ENCODE results near the gene BCL2L11. TPM values are rescaled to one million over a fixed set of nuclear protein-coding genes. Genes with fewer than 3 reads are reported as not detected.

The BCL2L11 gene
- total RNA-seq, 1 donor from 2014 or later: 8.4 TPM

DNA sequence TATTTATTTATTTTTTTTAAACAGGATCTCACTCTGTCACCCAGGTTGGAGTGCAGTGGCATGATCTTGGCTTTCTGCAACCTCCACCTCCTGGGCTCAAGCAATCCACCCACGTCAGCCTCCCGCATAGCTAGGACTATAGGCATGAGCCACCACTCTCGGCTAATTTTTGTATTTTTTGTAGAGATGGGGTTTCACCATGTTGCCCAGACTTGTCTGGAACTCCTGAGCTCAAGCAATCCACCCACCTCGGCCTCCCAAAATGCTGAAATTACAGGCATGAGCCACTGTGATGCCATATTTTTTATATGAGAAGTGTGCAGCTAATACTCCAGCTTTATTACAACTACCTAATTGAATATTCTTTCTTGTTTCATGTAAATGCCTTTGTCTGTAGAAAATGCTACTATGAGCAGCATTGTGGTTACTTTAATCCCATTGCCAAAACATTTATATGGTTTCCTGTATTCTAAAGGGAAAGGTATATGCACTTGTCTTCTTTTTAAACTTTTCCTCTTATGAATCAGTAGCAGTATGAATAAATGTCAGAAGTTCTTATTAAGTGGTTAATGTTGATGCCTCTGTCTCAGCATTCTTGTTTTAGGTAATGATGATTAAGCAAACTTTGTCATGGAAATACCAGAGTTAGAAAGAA lies 9.5 kb upstream of the BCL2L11 start:
- H3K27ac ChIP-seq (replicated peaks): no peak overlapping the region
- TF ChIP-seq, protein P1, sequence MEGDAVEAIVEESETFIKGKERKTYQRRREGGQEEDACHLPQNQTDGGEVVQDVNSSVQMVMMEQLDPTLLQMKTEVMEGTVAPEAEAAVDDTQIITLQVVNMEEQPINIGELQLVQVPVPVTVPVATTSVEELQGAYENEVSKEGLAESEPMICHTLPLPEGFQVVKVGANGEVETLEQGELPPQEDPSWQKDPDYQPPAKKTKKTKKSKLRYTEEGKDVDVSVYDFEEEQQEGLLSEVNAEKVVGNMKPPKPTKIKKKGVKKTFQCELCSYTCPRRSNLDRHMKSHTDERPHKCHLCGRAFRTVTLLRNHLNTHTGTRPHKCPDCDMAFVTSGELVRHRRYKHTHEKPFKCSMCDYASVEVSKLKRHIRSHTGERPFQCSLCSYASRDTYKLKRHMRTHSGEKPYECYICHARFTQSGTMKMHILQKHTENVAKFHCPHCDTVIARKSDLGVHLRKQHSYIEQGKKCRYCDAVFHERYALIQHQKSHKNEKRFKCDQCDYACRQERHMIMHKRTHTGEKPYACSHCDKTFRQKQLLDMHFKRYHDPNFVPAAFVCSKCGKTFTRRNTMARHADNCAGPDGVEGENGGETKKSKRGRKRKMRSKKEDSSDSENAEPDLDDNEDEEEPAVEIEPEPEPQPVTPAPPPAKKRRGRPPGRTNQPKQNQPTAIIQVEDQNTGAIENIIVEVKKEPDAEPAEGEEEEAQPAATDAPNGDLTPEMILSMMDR (IDR thresholded peaks at IDR 0.05; ENCODE audit: borderline replicate concordance): no peak
- peaks cover 64% of the 10 kb centered on the region for H3K27me3 ChIP-seq (ENCODE audit: low read depth)
- no peaks in the 10 kb centered on the region for H3K9me3 ChIP-seq (replicated peaks)
- DNase-seq: no peak
- no peak overlapping the region for H3K4me3 ChIP-seq
- no peaks in the 10 kb centered on the region for H3K36me3 ChIP-seq
- H3K4me1 ChIP-seq: no peaks in the 10 kb centered on the region
- intact Hi-C loops (cut with micrococcal nuclease): no loop called here

DNA sequence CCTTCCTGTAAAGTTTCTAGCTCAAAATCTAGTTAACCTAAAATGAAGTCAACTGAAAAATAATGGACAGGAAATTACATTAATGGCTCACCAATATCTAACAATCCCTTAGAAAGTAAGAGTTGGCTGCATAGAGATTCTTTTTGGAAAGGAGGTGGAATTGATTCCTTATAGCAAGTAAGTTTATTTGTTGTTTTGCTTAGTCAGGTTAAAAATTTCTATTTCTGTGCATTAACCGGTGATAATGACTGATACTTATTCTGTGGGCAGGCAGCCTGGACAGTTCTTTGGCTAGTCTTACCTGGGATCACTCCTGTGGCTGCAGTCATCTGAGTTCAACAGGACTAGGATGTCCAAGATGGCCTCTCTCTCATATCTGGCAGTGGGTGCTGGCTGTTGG lies 6.9 kb upstream of the BCL2L11 start:
- TF ChIP-seq, protein P1 (IDR thresholded peaks at IDR 0.05; ENCODE audit: borderline replicate concordance): no peak
- Histone ChIP-seq H3K4me3 (no peak overlapping the region), H3K9me3 (replicated peaks) (no peaks in the 10 kb centered on the region), H3K27me3 (ENCODE audit: low read depth) (peaks cover 75% of the 10 kb centered on the region), H3K36me3 (no peaks in the 10 kb centered on the region), H3K4me1 (peaks cover 23% of the 10 kb centered on the region), H3K27ac (replicated peaks) (no peak overlapping the region)
- intact Hi-C loops (cut with micrococcal nuclease): no loop called here
- no peak for DNase-seq

DNA sequence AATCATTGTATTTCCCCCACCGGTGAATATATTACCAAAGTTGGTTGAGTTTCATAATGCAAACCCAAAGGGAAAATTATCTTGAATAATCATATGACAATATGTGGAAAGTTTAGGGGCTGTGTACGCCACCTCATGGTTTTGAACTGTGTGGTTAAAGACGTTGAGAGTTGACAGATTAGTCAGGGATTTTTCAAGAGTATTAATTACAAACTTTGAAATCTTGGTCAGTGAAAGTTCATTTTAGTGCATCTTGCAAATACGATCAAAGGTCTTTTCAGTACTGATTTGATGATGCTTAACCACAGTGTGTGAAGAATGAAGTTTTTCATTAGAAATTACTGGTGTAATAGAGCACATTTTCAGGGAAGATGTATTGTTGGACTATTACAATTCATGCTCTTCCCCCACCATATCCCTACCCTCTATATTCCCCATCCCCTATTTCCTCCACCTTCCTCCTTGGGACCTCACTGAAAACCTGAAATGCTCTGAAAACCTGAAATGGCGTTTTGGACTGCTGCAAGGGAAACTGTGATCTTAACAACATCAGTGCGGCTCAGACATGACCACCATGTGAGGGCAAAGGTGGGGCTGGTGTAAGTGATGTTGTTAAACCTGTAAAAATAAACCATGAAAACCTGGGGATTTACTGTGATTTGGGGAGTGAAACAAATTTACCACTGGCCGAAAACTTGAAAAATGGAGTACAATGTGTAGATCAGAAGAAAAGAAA lies 4.5 kb upstream of the BCL2L11 start:
- Histone ChIP-seq H3K9me3 (replicated peaks) (no peaks in the 10 kb centered on the region), H3K36me3 (no peaks in the 10 kb centered on the region), H3K4me1 (peaks cover 44% of the 10 kb centered on the region), H3K27ac (replicated peaks) (no peak overlapping the region), H3K4me3 (no peak overlapping the region), H3K27me3 (ENCODE audit: low read depth) (peaks cover 76% of the 10 kb centered on the region)
- no peak for DNase-seq
- TF ChIP-seq, protein P1 (IDR thresholded peaks at IDR 0.05; ENCODE audit: borderline replicate concordance): no peak
- intact Hi-C loops (cut with micrococcal nuclease): no loop called here

DNA sequence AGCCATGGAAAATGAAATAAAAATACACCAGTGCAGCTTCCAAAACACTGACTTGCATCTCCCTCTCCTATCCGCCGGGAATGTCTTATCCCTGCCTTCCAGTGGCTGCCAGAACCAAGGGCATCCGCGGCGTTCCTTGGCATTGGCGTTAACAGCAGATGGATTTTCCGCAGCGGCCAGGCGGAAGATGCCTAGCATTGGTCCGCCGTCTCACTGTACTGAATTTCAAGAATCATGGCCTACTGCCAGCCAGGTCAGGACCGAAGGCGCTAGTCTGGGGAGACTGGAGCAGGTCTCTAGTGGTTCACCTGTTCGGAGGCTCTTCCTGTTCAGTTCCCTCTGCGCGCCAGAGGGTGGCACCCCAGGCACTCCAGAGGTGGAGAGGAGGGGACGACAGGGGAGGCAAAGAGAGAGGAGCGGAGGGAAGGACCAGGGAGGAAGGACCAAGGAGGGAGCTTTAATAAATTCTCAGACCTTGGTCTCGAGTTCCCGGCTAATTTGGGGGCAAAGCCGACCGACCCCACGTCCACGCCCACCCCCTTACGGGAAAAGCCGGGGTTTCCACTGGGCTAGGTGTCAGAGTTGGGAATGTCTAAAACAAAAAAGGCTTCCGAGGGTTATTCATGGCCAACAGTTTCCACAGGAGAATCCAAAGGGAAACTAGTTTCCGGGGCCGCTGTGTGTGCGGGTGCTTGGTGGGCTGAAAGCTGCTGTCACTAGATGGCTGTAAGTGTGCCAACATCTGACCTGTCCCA lies 3.7 kb upstream of the BCL2L11 start:
- TF ChIP-seq, protein P1 (IDR thresholded peaks at IDR 0.05; ENCODE audit: borderline replicate concordance): peak; percentile 95
- Histone ChIP-seq H3K4me3 (peak overlapping the region; percentile 92), H3K4me1 (peaks cover 52% of the 10 kb centered on the region), H3K27ac (replicated peaks) (no peak overlapping the region), H3K36me3 (no peaks in the 10 kb centered on the region), H3K9me3 (replicated peaks) (no peaks in the 10 kb centered on the region), H3K27me3 (ENCODE audit: low read depth) (peaks cover 67% of the 10 kb centered on the region)
- peak; percentile 67 for DNase-seq
- intact Hi-C loops (cut with micrococcal nuclease): no loop called here

DNA sequence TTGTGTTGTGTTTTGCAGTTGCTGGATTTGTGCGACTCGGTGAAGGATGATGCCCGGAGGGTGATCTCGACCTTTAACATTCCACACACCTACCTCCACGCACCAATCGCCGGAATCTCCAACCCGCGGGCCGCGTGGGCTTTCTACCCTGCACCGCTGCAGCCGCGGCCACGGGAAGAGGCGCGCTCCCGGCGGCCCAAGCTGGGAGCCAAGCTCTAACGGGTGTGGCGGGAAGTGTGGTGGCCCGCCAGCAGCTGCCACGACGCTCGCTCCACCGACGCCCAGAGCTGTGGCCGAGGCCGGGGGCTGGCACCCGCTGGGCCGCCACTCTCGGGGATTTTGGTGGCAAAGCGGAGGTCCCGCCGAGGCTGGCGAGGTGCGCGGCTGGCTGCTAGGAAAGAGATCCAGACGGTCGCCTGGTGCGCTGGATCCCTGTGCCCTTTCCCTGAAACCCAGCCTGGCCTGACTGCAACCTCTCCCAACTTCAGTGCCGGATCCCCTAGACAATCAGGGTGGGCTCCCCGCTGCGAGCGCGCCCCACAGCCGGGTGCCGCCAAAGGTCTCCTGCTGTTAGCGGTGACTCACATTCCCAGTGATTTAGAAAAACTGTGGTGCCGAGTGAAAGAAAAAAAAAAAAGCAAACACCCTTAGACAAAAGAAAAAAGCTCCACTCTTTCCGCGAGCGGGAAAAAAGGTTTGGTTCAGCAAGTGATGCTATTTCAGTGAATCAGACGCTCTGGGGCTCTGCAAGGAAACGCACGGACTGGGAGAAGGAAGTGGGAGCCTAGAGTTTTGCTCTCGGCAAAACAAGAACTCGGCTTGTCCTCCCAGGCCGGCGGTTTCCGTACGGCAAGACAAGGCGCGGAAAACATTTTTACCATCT lies 2.9 kb upstream of the BCL2L11 start:
- TF ChIP-seq, protein P1 (IDR thresholded peaks at IDR 0.05; ENCODE audit: borderline replicate concordance): no peak
- peak overlapping the region; percentile 50 for H3K27ac ChIP-seq (replicated peaks)
- peaks cover 56% of the 10 kb centered on the region for H3K4me1 ChIP-seq
- intact Hi-C loops (cut with micrococcal nuclease): no loop called here
- H3K36me3 ChIP-seq: no peaks in the 10 kb centered on the region
- no peaks in the 10 kb centered on the region for H3K9me3 ChIP-seq (replicated peaks)
- peak overlapping the region; percentile 92 for H3K4me3 ChIP-seq
- peaks cover 59% of the 10 kb centered on the region for H3K27me3 ChIP-seq (ENCODE audit: low read depth)
- DNase-seq: peak; percentile 36

All from left ventricle myocardium inferior (tissue), 1 donor.